SK-N-MC (cell line): ENCODE measurements around the gene CATSPERZ.

Experiments
- DNase-seq: peaks from one replicate; pipeline ENCODE4 v3.0.0-alpha.2; 2011; ENCODE audit warnings: low read depth, low spot score
- H3K27ac ChIP-seq: fragments of 200-600 bp; sonication (generic); 2 replicates; pipeline ENCODE4 v1.5.1; 2016; ENCODE audit warnings: mixed run types
- H3K36me3 ChIP-seq: fragments of 200-600 bp; sonication (generic); 2 replicates; pipeline ENCODE4 v1.6.1; 2017; ENCODE audit warnings: antibody characterized with exemption, low read length, mixed read lengths; ENCODE audit not compliant: insufficient read depth
- H3K4me3 ChIP-seq: fragments of 200-600 bp; sonication (generic); 2 replicates; pipeline ENCODE4 v1.5.1; 2016
- H3K9ac ChIP-seq: fragments of 200-600 bp; sonication (generic); 2 replicates; pipeline ENCODE4 v1.8.0; 2017; ENCODE audit warnings: mixed run types, mixed read lengths; ENCODE audit not compliant: insufficient read length
- H3K9me3 ChIP-seq: fragments of 200-600 bp; sonication (generic); 2 replicates; pipeline ENCODE4 v1.6.1; 2017; ENCODE audit warnings: low read depth, mild to moderate bottlenecking, antibody characterized with exemption, low read length, moderate library complexity, mixed read lengths
- EZH2 ChIP-seq: fragments of 200-600 bp; sonication (generic); IDR thresholded peaks from one replicate; pipeline ENCODE4 v1.6.1; 2017; ENCODE audit warnings: antibody characterized with exemption
- FOXP2 ChIP-seq: optimal IDR thresholded peaks from 2 replicates; pipeline ENCODE3; 2011; ENCODE audit warnings: mild to moderate bottlenecking, moderate library complexity; ENCODE audit not compliant: insufficient read depth; ENCODE audit errors: extremely low read length, control extremely low read depth
- POLR2AphosphoS5 ChIP-seq: IDR thresholded peaks from 2 replicates; pipeline ENCODE4 v1.6.1; 2012; ENCODE audit warnings: mild to moderate bottlenecking, low read depth, low read length, borderline replicate concordance

The CATSPERZ gene

DNA sequence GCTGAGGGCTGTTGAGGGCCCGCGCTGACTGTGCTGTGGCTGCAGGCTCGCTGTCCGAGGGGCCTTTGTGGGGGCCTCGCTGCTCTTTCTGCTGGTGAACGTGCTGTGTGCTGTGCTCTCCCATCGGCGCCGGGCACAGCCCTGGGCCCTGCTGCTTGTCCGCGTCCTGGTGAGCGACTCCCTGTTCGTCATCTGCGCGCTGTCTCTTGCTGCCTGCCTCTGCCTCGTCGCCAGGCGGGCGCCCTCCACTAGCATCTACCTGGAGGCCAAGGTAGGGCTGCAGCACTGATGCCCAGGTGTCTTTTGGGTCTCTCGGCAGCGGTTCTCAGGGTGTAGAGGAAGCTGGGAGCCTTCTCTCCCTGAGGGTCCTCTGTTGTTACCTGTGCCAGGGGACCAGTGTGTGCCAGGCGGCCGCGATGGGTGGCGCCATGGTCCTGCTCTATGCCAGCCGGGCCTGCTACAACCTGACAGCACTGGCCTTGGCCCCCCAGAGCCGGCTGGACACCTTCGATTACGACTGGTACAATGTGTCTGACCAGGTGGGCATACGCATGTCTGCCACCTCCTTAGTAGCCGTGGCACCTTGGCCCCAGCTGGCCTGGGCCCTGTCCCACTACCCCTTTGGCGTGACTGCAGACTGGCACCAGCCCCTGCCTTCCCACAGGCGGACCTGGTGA, 12.3 kb upstream of the CATSPERZ start:
- Histone ChIP-seq H3K4me3 (no peak overlapping the region), H3K9ac (no peak overlapping the region), H3K9me3 (no peaks in the 10 kb centered on the region), H3K36me3 (no peaks in the 10 kb centered on the region), H3K27ac (no peak overlapping the region)
- DNase-seq: no peak
- TF ChIP-seq EZH2 (no peak), FOXP2 (no peak), POLR2AphosphoS5 (no peak)

GRCh38 chr11:64288353-64288750, 11.8 kb upstream of the CATSPERZ start:
- TF ChIP-seq EZH2: no peak
- TF ChIP-seq FOXP2: no peak
- no peak for TF ChIP-seq POLR2AphosphoS5
- Histone ChIP-seq H3K36me3 (no peaks in the 10 kb centered on the region), H3K27ac (no peak overlapping the region), H3K4me3 (no peak overlapping the region), H3K9me3 (no peaks in the 10 kb centered on the region), H3K9ac (no peak overlapping the region)
- no peak for DNase-seq

DNA sequence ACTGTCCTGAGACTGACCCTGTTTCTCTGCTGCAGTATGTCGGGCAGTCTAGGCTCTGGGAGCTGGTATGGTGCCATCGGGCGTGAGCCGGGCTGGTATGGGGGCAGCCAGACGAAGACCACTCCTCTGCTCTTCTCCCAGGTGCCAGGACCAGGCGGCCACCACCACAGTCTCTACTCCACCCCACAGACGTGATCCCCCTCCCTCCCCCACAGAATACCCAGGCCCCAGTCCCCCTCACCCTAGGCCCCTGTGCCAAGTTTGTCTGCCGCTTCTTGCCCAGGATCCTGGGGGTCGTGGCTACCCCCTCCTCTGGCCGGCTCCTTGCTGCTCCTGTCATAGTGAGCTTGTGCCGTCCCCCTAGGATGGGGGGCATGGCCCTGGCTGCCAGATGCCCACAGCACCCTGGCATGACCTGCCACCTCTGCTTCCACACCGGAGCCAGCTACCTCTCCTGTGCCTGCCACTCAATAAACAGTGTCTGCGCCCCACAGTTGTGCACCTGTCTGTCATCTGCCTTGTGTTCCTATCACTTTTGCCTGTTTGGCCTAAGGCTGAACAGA, 11.1 kb upstream of the CATSPERZ start:
- Histone ChIP-seq H3K36me3 (no peaks in the 10 kb centered on the region), H3K9ac (no peak overlapping the region), H3K27ac (no peak overlapping the region), H3K9me3 (no peaks in the 10 kb centered on the region), H3K4me3 (no peak overlapping the region)
- no peak for DNase-seq
- no peak for TF ChIP-seq EZH2
- no peak for TF ChIP-seq POLR2AphosphoS5
- no peak for TF ChIP-seq FOXP2

- no peak overlapping the region for H3K9ac ChIP-seq
- H3K36me3 ChIP-seq: no peaks in the 10 kb centered on the region
- H3K4me3 ChIP-seq: no peak overlapping the region
- TF ChIP-seq POLR2AphosphoS5 (no peak), EZH2 (no peak), FOXP2 (no peak)
- no peaks in the 10 kb centered on the region for H3K9me3 ChIP-seq
- no peak overlapping the region for H3K27ac ChIP-seq
- DNase-seq: no peak
Measured at GRCh38 chr11:64290352-64291261, 9.6 kb upstream of the CATSPERZ start.

DNA sequence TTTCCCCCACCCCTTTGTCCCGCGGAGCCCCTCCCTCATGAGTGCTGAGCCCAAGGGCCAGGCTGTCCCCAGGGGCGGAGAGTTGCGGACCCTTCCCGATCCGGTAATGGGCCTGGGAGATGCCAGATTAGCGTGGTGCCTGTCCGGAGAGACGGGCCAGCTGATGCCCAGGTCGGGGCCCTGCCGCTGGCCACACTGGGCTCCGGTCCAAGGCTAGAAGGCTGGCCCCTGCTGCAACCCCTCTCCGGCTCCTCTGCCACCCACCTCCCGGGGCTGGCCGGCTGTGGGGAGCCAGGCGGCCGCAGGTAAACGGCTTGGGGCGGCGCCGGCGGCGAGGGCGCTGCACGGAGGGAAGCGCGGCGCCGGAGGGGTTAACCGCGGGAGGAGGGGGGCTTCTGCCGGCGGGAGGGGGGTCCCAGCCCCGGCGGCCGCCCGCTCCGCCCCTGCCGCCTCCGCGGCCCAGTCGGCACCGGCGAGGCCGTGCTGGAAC, 8.9 kb upstream of the CATSPERZ start, which contains the start of gene KCNK4:
TSS of gene KCNK4 (plus strand) at position 41 of the 490 bp plus-strand sequence. CDS start 1,717 bp downstream, outside the sequence.
- no peak within 1 kb of the TSS for H3K27ac ChIP-seq
- no peak within 1 kb of the TSS for H3K9ac ChIP-seq
- no peaks in the 10 kb centered on the region for H3K36me3 ChIP-seq
- TF ChIP-seq EZH2: no peak
- no peak for TF ChIP-seq POLR2AphosphoS5
- no peak for TF ChIP-seq FOXP2
- no peak for DNase-seq
- peak within 1 kb of the TSS; percentile 56 for H3K4me3 ChIP-seq
- no peaks in the 10 kb centered on the region for H3K9me3 ChIP-seq

DNA sequence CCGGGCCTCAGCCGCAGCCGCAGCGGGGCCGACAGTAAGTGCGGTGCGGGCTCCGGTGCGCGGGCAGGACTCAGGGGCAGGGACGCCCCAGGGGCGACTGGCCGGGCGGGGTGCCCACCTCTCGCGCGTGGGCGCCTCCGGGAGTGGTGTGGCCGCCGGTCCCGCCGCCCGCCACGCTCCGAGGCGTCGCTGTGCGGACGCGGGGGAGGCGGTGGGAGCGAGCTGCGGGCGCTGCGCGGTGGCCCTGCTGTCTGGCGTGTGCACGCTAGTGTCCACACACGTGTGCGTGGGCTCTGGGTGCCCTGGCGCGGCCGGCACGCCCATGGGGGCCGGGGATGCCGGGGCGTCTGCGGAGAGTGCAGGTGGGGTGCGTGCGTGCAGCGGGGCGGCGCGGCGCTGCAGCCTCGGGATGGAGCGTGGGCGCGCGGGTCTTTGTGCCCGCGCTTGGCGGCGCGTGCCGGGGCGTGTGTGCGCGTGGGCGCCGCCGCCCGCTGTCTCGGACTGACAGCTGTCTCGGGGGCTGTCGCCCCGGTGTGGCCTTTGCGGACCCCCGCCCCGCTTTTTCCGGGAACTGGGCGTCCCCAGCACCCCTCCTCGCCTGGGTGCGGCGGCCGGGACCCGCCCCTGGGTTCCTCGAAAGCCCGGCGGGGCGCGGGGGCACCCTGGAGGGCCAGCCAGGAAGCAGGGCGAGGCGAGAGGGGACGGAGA, 8.3 kb upstream of the CATSPERZ start:
- no peak for TF ChIP-seq EZH2
- no peak for TF ChIP-seq FOXP2
- TF ChIP-seq POLR2AphosphoS5: no peak
- DNase-seq: no peak
- Histone ChIP-seq H3K9ac (no peak overlapping the region), H3K4me3 (peak overlapping the region; percentile 56), H3K36me3 (no peaks in the 10 kb centered on the region), H3K27ac (no peak overlapping the region), H3K9me3 (no peaks in the 10 kb centered on the region)

DNA sequence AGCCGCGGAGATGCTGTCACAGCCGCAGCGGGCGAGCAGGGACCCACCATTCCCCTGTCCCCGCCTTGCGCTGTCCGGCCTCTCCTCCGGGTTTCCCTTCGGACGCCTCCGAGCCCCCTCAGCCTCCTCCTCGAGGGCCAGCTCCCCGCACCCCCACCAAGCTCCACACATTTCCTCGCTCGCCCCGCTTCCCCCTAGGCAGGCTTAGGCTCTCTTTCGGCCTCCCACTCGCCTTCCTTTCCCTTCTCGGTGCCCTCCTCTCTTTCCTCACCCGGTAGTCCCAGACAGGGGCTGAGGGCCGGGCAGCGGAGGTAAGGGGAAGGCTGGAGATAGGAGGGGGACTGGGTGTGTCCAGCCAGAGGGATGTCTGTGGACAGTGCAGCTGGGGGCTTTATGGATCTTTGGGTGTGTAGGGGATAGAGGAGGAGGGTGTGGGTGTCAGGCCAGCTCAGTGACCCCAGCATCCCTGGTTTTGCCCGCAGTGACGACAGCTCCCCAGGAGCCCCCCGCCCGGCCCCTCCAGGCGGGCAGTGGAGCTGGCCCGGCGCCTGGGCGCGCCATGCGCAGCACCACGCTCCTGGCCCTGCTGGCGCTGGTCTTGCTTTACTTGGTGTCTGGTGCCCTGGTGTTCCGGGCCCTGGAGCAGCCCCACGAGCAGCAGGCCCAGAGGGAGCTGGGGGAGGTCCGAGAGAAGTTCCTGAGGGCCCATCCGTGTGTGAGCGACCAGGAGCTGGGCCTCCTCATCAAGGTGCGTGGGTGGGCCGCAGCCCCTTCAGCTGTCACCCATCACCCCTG, 7.5 kb upstream of the CATSPERZ start:
- DNase-seq: no peak
- Histone ChIP-seq H3K9ac (no peak overlapping the region), H3K9me3 (no peaks in the 10 kb centered on the region), H3K36me3 (no peaks in the 10 kb centered on the region), H3K4me3 (peak overlapping the region; percentile 56), H3K27ac (no peak overlapping the region)
- TF ChIP-seq FOXP2 (no peak), POLR2AphosphoS5 (no peak), EZH2 (no peak)

GRCh38 chr11:64294774-64295173, 5.4 kb upstream of the CATSPERZ start:
- no peak overlapping the region for H3K4me3 ChIP-seq
- H3K9me3 ChIP-seq: no peaks in the 10 kb centered on the region
- H3K36me3 ChIP-seq: no peaks in the 10 kb centered on the region
- no peak overlapping the region for H3K9ac ChIP-seq
- H3K27ac ChIP-seq: no peak overlapping the region
- DNase-seq: no peak
- TF ChIP-seq FOXP2 (no peak), POLR2AphosphoS5 (no peak), EZH2 (no peak)
